ENCODE data around the gene MFAP4. TPM values are rescaled to one million over a fixed set of nuclear protein-coding genes. Genes with fewer than 3 reads are reported as not detected.

The MFAP4 gene
- polyA plus RNA-seq, 1 donor from 2014 or later: not detected

DNA sequence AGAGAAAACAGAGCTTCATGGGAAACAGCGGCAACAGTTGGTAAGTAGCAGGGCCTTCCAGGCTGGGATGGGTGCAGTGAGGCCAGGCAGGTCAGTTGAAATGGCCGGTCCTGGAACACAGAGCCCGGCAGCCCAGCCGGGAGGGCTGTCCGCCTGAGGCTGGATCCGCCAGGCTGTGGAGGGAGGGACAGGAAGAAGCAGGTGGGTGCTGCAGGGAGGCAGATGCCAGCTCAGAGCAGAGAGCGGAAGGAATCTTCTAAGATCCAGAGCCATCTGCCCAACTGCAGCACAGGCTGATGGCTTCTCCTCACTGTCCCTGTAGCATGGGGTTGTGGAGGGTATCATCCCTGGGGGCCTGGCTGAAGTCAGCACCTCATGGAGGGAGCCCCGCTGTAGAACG, 24.6 kb upstream of the MFAP4 start:
- Histone ChIP-seq H3K4me3 (ENCODE audit: low read length) (peak overlapping the region; percentile 59), H3K9me3 (ENCODE audit: low read length) (no peaks in the 10 kb centered on the region), H3K27me3 (ENCODE audit: insufficient read depth, low read depth, low read length) (no peaks in the 10 kb centered on the region), H3K9ac (ENCODE audit: low read length) (peak overlapping the region; percentile 70), H3K79me2 (replicated peaks; ENCODE audit: insufficient read depth, low read length) (no peaks in the 10 kb centered on the region), H3F3A (ENCODE audit: insufficient read depth, low read length, poor library complexity, severe bottlenecking) (no peaks in the 10 kb centered on the region), H2AFZ (ENCODE audit: low read depth, low read length) (peak overlapping the region; percentile 74), H3K36me3 (ENCODE audit: insufficient read depth, low read length) (no peaks in the 10 kb centered on the region), H4K20me1 (ENCODE audit: insufficient read depth) (no peaks in the 10 kb centered on the region), H3K4me2 (ENCODE audit: low read length) (no peak overlapping the region), H3K9me2 (ENCODE audit: insufficient read depth, low read length) (no peaks in the 10 kb centered on the region), H3K27ac (ENCODE audit: low read length) (peak overlapping the region; percentile 74)
- TF ChIP-seq MXI1 (conservative IDR thresholded peaks at IDR 0.05; ENCODE audit: poor library complexity, severe bottlenecking) (no peak), TAF1 (IDR thresholded peaks at IDR 0.05; ENCODE audit: low read depth) (no peak), RAD21 (conservative IDR thresholded peaks at IDR 0.05) (no peak), EP300 (conservative IDR thresholded peaks at IDR 0.05; ENCODE audit: poor library complexity, severe bottlenecking) (no peak), SMC3 (conservative IDR thresholded peaks at IDR 0.05; ENCODE audit: poor library complexity) (no peak), POLR2AphosphoS5 (IDR thresholded peaks at IDR 0.05) (no peak), EZH2 (IDR thresholded peaks at IDR 0.05; ENCODE audit: borderline replicate concordance, insufficient read depth, low read length, poor library complexity, severe bottlenecking) (no peak)
- TF ChIP-seq, protein P1, sequence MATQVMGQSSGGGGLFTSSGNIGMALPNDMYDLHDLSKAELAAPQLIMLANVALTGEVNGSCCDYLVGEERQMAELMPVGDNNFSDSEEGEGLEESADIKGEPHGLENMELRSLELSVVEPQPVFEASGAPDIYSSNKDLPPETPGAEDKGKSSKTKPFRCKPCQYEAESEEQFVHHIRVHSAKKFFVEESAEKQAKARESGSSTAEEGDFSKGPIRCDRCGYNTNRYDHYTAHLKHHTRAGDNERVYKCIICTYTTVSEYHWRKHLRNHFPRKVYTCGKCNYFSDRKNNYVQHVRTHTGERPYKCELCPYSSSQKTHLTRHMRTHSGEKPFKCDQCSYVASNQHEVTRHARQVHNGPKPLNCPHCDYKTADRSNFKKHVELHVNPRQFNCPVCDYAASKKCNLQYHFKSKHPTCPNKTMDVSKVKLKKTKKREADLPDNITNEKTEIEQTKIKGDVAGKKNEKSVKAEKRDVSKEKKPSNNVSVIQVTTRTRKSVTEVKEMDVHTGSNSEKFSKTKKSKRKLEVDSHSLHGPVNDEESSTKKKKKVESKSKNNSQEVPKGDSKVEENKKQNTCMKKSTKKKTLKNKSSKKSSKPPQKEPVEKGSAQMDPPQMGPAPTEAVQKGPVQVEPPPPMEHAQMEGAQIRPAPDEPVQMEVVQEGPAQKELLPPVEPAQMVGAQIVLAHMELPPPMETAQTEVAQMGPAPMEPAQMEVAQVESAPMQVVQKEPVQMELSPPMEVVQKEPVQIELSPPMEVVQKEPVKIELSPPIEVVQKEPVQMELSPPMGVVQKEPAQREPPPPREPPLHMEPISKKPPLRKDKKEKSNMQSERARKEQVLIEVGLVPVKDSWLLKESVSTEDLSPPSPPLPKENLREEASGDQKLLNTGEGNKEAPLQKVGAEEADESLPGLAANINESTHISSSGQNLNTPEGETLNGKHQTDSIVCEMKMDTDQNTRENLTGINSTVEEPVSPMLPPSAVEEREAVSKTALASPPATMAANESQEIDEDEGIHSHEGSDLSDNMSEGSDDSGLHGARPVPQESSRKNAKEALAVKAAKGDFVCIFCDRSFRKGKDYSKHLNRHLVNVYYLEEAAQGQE (IDR thresholded peaks at IDR 0.05; ENCODE audit: borderline replicate concordance): no peak
- TF ChIP-seq, protein P2, sequence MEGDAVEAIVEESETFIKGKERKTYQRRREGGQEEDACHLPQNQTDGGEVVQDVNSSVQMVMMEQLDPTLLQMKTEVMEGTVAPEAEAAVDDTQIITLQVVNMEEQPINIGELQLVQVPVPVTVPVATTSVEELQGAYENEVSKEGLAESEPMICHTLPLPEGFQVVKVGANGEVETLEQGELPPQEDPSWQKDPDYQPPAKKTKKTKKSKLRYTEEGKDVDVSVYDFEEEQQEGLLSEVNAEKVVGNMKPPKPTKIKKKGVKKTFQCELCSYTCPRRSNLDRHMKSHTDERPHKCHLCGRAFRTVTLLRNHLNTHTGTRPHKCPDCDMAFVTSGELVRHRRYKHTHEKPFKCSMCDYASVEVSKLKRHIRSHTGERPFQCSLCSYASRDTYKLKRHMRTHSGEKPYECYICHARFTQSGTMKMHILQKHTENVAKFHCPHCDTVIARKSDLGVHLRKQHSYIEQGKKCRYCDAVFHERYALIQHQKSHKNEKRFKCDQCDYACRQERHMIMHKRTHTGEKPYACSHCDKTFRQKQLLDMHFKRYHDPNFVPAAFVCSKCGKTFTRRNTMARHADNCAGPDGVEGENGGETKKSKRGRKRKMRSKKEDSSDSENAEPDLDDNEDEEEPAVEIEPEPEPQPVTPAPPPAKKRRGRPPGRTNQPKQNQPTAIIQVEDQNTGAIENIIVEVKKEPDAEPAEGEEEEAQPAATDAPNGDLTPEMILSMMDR (IDR thresholded peaks at IDR 0.05; ENCODE audit: poor library complexity, severe bottlenecking): no peak

DNA sequence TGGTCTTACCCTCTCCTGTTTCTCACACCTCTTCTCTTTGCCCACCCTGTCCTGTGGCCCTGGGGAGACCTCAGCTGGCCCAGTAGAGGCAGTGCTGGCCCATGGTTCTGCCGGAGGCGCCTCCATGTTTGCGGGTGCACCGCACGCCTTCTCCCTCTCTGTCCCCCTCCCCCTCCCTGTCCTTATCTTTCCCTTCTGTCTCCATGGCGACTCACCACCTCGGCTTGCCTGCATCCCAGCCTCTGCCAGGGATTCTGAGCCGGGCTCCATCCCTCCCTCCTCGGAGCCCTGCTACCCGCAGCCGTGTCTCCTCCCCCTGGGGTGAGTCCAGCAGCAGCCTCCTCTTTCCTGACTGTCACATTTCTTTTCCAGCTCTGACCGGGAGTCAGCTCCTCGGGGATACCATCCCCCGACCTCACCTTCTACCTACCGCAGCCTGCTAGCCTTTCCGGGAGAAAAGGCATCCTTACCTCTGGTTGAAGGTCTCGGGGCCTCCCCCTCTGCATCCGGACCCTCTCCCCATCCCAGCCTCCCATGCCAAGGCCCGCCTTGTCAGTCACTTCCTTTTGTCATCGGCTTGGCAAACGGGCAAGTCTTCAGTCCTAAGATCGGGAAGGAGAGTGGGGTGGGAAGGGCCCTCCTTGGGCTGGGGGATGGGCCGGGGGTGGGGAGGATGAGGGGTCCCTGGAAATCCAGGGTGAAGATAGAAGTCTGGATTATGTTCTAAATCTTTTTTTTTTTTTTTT, 24.1 kb upstream of the MFAP4 start, which contains the start of gene RNF112:
TSS of gene RNF112 (plus strand) at position 358 of the 746 bp plus-strand sequence. CDS start at position 535, 177 bp downstream.
- Histone ChIP-seq H3K36me3 (ENCODE audit: insufficient read depth, low read length) (no peaks in the 10 kb centered on the region), H3K27ac (ENCODE audit: low read length) (peak within 1 kb of the TSS; percentile 74), H4K20me1 (ENCODE audit: insufficient read depth) (no peaks in the 10 kb centered on the region), H3K4me3 (ENCODE audit: low read length) (peak within 1 kb of the TSS; percentile 59), H3K9ac (ENCODE audit: low read length) (peak within 1 kb of the TSS; percentile 70), H3K9me3 (ENCODE audit: low read length) (no peaks in the 10 kb centered on the region), H3F3A (ENCODE audit: insufficient read depth, low read length, poor library complexity, severe bottlenecking) (no peaks in the 10 kb centered on the region), H2AFZ (ENCODE audit: low read depth, low read length) (peak within 1 kb of the TSS; percentile 74), H3K9me2 (ENCODE audit: insufficient read depth, low read length) (no peaks in the 10 kb centered on the region), H3K79me2 (replicated peaks; ENCODE audit: insufficient read depth, low read length) (no peaks in the 10 kb centered on the region), H3K4me2 (ENCODE audit: low read length) (peak within 1 kb of the TSS; percentile 48), H3K27me3 (ENCODE audit: insufficient read depth, low read depth, low read length) (no peaks in the 10 kb centered on the region)
- TF ChIP-seq POLR2AphosphoS5 (IDR thresholded peaks at IDR 0.05): peak; percentile 57
- TF ChIP-seq MXI1 (conservative IDR thresholded peaks at IDR 0.05; ENCODE audit: poor library complexity, severe bottlenecking): peak; percentile 31
- peak; percentile 69 for TF ChIP-seq TAF1 (IDR thresholded peaks at IDR 0.05; ENCODE audit: low read depth)
- TF ChIP-seq, protein P1 (IDR thresholded peaks at IDR 0.05; ENCODE audit: borderline replicate concordance): peak; percentile 85
- TF ChIP-seq EP300 (conservative IDR thresholded peaks at IDR 0.05; ENCODE audit: poor library complexity, severe bottlenecking): peak; percentile 64
- TF ChIP-seq EZH2 (IDR thresholded peaks at IDR 0.05; ENCODE audit: borderline replicate concordance, insufficient read depth, low read length, poor library complexity, severe bottlenecking): no peak
- TF ChIP-seq, protein P2 (IDR thresholded peaks at IDR 0.05; ENCODE audit: poor library complexity, severe bottlenecking): no peak
- TF ChIP-seq SMC3 (conservative IDR thresholded peaks at IDR 0.05; ENCODE audit: poor library complexity): peak; percentile 52
- TF ChIP-seq RAD21 (conservative IDR thresholded peaks at IDR 0.05): peak; percentile 50

Measured in neural cell (in vitro differentiated cells).